ENCODE results near the gene PAM. TPM values are rescaled to one million over a fixed set of nuclear protein-coding genes. Genes with fewer than 3 reads are reported as not detected.

Gene PAM
- total RNA-seq, 1 donor from 2014 or later = 135 TPM

- Mint-ChIP-seq H3K4me3 (no peak overlapping the region), H3K36me3 (no peaks in the 10 kb centered on the region), H3K4me1 (ENCODE audit: unreplicated experiment) (peaks cover 5% of the 10 kb centered on the region), H3K9me3 (peaks cover 5% of the 10 kb centered on the region), H3K27me3 (no peaks in the 10 kb centered on the region), H3K27ac (no peak overlapping the region)
- no peak for DNase-seq (ENCODE audit: extremely low spot score, unreplicated experiment)
- no peak for TF ChIP-seq CTCF (conservative IDR thresholded peaks at IDR 0.05)
Observed at GRCh38 chr5:102853680-102854079, 98.6 kb downstream of the PAM start.

GRCh38 chr5:102855681-102856388, 100.7 kb downstream of the PAM start:
- Mint-ChIP-seq H3K27ac (no peak overlapping the region), H3K27me3 (no peaks in the 10 kb centered on the region), H3K4me3 (no peak overlapping the region), H3K4me1 (ENCODE audit: unreplicated experiment) (peaks cover 5% of the 10 kb centered on the region), H3K9me3 (no peaks in the 10 kb centered on the region), H3K36me3 (no peaks in the 10 kb centered on the region)
- no peak for DNase-seq (ENCODE audit: extremely low spot score, unreplicated experiment)
- TF ChIP-seq CTCF (conservative IDR thresholded peaks at IDR 0.05) = no peak

- Mint-ChIP-seq H3K27ac (no peak overlapping the region), H3K4me3 (no peak overlapping the region), H3K9me3 (no peaks in the 10 kb centered on the region), H3K27me3 (no peaks in the 10 kb centered on the region), H3K4me1 (ENCODE audit: unreplicated experiment) (peaks cover 5% of the 10 kb centered on the region), H3K36me3 (no peaks in the 10 kb centered on the region)
- no peak for DNase-seq (ENCODE audit: extremely low spot score, unreplicated experiment)
- no peak for TF ChIP-seq CTCF (conservative IDR thresholded peaks at IDR 0.05)
Observed at GRCh38 chr5:102856389-102856777, 101.3 kb downstream of the PAM start.

GRCh38 chr5:102857076-102857818, 102.1 kb downstream of the PAM start:
- DNase-seq (ENCODE audit: extremely low spot score, unreplicated experiment) = no peak
- no peaks in the 10 kb centered on the region for H3K36me3 Mint-ChIP-seq
- H3K27me3 Mint-ChIP-seq = no peaks in the 10 kb centered on the region
- no peak overlapping the region for H3K4me3 Mint-ChIP-seq
- peaks cover 5% of the 10 kb centered on the region for H3K4me1 Mint-ChIP-seq (ENCODE audit: unreplicated experiment)
- TF ChIP-seq CTCF (conservative IDR thresholded peaks at IDR 0.05) = no peak
- no peaks in the 10 kb centered on the region for H3K9me3 Mint-ChIP-seq
- H3K27ac Mint-ChIP-seq = no peak overlapping the region

GRCh38 chr5:102858221-102858620, 103.1 kb downstream of the PAM start:
- H3K27ac Mint-ChIP-seq = no peak overlapping the region
- no peak overlapping the region for H3K4me3 Mint-ChIP-seq
- DNase-seq (ENCODE audit: extremely low spot score, unreplicated experiment) = no peak
- H3K4me1 Mint-ChIP-seq (ENCODE audit: unreplicated experiment) = peaks cover 5% of the 10 kb centered on the region
- TF ChIP-seq CTCF (conservative IDR thresholded peaks at IDR 0.05) = no peak
- H3K36me3 Mint-ChIP-seq = no peaks in the 10 kb centered on the region
- H3K27me3 Mint-ChIP-seq = no peaks in the 10 kb centered on the region
- no peaks in the 10 kb centered on the region for H3K9me3 Mint-ChIP-seq
